ENCODE measurements around the gene AKAP8. TPM values are rescaled to one million over a fixed set of nuclear protein-coding genes. Genes with fewer than 3 reads are reported as not detected.

The AKAP8 gene
- total RNA-seq, 2 donors from 2014 or later: 18.7 to 54.9 TPM

DNA sequence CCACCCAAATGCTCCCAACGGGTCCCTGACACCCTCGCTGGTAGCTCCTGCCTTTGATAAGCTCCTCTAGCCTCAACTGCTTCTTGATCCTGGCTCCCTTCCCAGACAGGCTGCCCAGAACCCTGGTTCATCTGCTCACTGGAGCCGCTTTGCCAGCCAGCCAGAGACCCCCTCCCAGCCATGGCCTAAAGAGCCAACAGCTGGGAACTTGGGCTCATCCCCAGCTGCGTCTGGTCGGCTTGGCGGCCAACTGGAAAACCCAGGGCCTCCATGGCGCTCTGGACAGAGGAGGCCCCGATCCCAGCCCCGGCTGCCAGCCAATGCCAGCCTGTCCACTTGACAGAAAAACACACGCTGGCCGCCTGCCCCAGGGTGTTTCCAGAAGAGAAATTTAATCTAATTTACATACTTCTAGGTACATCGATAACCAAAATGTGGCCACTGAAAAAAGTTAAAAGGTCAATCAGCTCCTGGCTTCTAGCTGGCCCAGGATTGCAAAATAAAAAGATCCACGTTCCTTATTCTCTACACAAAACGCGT, 42.2 kb upstream of the AKAP8 start:
- Histone ChIP-seq H3K27me3 (replicated peaks; ENCODE audit: insufficient read depth) (no peaks in the 10 kb centered on the region), H3K9me3 (no peaks in the 10 kb centered on the region), H3K4me3 (no peak overlapping the region), H3K27ac (peak overlapping the region; percentile 53 to 62), H3K36me3 (peaks cover 42% of the 10 kb centered on the region), H3K4me1 (ENCODE audit: control insufficient read depth in 1 of 2, low read depth in 2 of 2) (peaks cover 11 to 33% of the 10 kb centered on the region in 2 donors)
- TF ChIP-seq, protein P1, sequence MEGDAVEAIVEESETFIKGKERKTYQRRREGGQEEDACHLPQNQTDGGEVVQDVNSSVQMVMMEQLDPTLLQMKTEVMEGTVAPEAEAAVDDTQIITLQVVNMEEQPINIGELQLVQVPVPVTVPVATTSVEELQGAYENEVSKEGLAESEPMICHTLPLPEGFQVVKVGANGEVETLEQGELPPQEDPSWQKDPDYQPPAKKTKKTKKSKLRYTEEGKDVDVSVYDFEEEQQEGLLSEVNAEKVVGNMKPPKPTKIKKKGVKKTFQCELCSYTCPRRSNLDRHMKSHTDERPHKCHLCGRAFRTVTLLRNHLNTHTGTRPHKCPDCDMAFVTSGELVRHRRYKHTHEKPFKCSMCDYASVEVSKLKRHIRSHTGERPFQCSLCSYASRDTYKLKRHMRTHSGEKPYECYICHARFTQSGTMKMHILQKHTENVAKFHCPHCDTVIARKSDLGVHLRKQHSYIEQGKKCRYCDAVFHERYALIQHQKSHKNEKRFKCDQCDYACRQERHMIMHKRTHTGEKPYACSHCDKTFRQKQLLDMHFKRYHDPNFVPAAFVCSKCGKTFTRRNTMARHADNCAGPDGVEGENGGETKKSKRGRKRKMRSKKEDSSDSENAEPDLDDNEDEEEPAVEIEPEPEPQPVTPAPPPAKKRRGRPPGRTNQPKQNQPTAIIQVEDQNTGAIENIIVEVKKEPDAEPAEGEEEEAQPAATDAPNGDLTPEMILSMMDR (IDR thresholded peaks at IDR 0.05): no peak
- ATAC-seq (ENCODE audit: insufficient number of reproducible peaks, low FRiP score, low read depth) (no peak), DNase-seq (ENCODE audit: low spot score) (no peak)

DNA sequence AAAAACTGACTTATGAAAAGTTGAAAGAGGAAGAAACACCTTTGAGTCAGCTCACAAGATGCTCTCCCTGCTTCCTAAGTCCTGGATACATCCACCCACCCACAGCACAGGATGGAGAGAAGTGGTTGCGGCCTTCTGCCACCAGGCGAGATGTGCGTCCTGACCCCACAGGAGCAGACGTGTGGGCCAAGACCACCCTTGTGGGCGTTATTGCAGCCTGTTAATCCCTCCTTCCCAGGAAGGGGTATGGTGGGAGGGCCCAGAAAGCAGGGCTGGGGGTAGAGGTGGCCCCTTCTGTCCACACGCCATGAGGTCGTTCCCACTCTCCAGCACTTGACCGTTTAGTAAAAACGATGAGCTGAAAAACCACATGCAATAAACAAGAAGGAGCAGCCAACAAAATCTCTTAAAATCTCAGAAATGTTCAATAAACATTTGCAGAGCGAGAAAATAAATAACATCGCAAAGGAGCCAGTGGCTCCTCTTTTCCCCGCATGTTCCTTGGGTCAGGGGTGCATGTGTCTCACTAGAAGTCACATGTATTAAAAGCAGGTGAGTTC, 41.6 kb upstream of the AKAP8 start:
- TF ChIP-seq, protein P1 (IDR thresholded peaks at IDR 0.05): no peak
- peaks cover 36% of the 10 kb centered on the region for H3K36me3 ChIP-seq
- peaks cover 13 to 38% of the 10 kb centered on the region in 2 donors for H3K4me1 ChIP-seq (ENCODE audit: control insufficient read depth in 1 of 2, low read depth in 2 of 2)
- H3K4me3 ChIP-seq: no peak overlapping the region
- H3K9me3 ChIP-seq: no peaks in the 10 kb centered on the region
- no peaks in the 10 kb centered on the region for H3K27me3 ChIP-seq (replicated peaks; ENCODE audit: insufficient read depth)
- DNase-seq (ENCODE audit: low spot score) (no peak), ATAC-seq (ENCODE audit: insufficient number of reproducible peaks, low FRiP score, low read depth) (no peak)
- peak overlapping the region; percentile 53 to 62 for H3K27ac ChIP-seq

DNA sequence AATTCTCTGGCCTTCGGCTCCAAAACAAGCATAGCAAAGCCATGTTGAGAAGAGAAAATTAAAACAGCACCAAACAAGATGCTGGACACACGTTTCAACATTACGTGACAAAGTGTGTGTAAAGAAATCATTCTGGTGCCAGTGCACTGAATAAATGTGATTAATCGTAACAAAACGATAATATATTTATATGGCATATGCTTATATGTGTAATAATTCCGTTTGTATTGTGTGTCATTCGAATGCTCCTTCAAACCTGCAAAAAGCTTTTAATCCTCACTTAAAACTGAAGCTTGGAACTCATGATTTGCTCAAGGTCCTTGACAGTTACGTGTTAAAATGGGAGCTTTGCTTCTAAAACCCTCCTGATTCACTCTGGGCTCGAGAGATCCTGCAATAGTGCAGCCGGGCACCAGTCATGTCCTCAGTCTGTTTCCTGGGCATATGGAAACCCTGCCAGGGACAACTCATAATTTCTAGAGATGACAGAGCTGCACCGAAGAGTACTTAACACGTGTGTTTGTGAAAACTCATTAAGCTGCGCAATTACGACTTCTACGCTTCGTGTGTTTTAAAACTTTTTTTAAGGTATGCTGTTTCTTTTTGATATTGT, 39.9 kb upstream of the AKAP8 start:
- TF ChIP-seq, protein P1 (IDR thresholded peaks at IDR 0.05): no peak
- H3K36me3 ChIP-seq: peaks cover 21% of the 10 kb centered on the region
- peak overlapping the region; percentile 84 for H3K4me3 ChIP-seq
- H3K9me3 ChIP-seq: no peaks in the 10 kb centered on the region
- H3K27ac ChIP-seq: peak overlapping the region; percentile 35 to 50
- peaks cover 14 to 51% of the 10 kb centered on the region in 2 donors for H3K4me1 ChIP-seq (ENCODE audit: control insufficient read depth in 1 of 2, low read depth in 2 of 2)
- DNase-seq (ENCODE audit: low spot score) (no peak), ATAC-seq (ENCODE audit: insufficient number of reproducible peaks, low FRiP score, low read depth) (no peak)
- H3K27me3 ChIP-seq (replicated peaks; ENCODE audit: insufficient read depth): no peaks in the 10 kb centered on the region

- H3K27me3 ChIP-seq (replicated peaks; ENCODE audit: insufficient read depth): no peaks in the 10 kb centered on the region
- TF ChIP-seq, protein P1 (IDR thresholded peaks at IDR 0.05): peak; percentile 45
- H3K9me3 ChIP-seq: no peaks in the 10 kb centered on the region
- peak within 1 kb of the TSS; percentile 79 to 86 for H3K27ac ChIP-seq
- H3K36me3 ChIP-seq: peaks cover 15% of the 10 kb centered on the region
- H3K4me1 ChIP-seq (ENCODE audit: control insufficient read depth in 1 of 2, low read depth in 2 of 2): peaks cover 14 to 56% of the 10 kb centered on the region in 2 donors
- ATAC-seq (ENCODE audit: insufficient number of reproducible peaks, low FRiP score, low read depth) (peak; percentile 97), DNase-seq (ENCODE audit: low spot score) (peak; percentile 100)
- H3K4me3 ChIP-seq: peak within 1 kb of the TSS; percentile 84
Observed at GRCh38 chr19:15418579-15419412, 39.2 kb upstream of the AKAP8 start, which contains the start of gene AKAP8L. Gene AKAP8L (minus strand): TSS chr19:15418988. CDS start chr19:15418923, 65 bp downstream.

DNA sequence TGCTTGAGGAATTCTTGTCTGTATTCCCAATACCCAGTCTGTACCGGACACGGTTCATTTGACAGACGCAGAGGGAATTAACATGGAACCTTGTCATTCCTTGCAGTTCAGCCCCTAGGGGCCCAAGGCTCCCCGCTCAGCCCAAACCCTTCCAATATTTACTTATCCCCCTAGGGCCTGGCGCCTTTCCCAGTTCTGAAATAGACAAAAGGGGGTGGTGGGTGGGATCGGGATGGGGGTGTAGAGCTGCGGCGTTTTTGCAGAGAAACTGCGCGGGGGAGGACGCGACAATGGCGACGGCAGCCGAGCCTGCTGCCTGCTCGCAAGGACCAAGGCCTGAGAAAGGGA, 38.6 kb upstream of the AKAP8 start:
- no peaks in the 10 kb centered on the region for H3K27me3 ChIP-seq (replicated peaks; ENCODE audit: insufficient read depth)
- DNase-seq (ENCODE audit: low spot score): no peak
- TF ChIP-seq, protein P1 (IDR thresholded peaks at IDR 0.05): no peak
- H3K9me3 ChIP-seq: no peaks in the 10 kb centered on the region
- H3K4me3 ChIP-seq: peak overlapping the region; percentile 84
- H3K4me1 ChIP-seq (ENCODE audit: control insufficient read depth in 1 of 2, low read depth in 2 of 2): peaks cover 20 to 62% of the 10 kb centered on the region in 2 donors
- H3K36me3 ChIP-seq: peaks cover 9% of the 10 kb centered on the region
- no peak for ATAC-seq (ENCODE audit: insufficient number of reproducible peaks, low FRiP score, low read depth)
- peak overlapping the region; percentile 79 to 86 for H3K27ac ChIP-seq
